Gastrocnemius medialis (tissue), 4 donors: Measurements from ENCODE around the gene STAT5B. TPM values are rescaled to one million over a fixed set of nuclear protein-coding genes. Genes with fewer than 3 reads are reported as not detected.

Experiments used
- ATAC-seq, 2 donors: fragments of 150-250 bp; one replicate each; pipeline ENCODE4 v1.9.1; 2016
- DNase-seq, 2 donors: peaks; one replicate each; pipeline ENCODE4 v3.0.0-alpha.2; 2019
- H3K27ac ChIP-seq, 4 donors: fragments of 200-600 bp; sonication (generic); 1 replicate in 1 of 4; 2 replicates in 3 of 4; pipeline ENCODE4 v1.5.1; 2016 to 2018; ENCODE audit warnings: mild to moderate bottlenecking in 2 of 4, moderate library complexity in 1 of 4
- H3K27me3 ChIP-seq, 3 donors: fragments of 200-600 bp; sonication (generic) in 2 of 3; 1 replicate in 1 of 3; 2 replicates in 2 of 3; pipeline versions ENCODE4 v1.5.1 to v1.6.0; 2016 to 2019; ENCODE audit warnings: mild to moderate bottlenecking in 1 of 3, moderate library complexity in 1 of 3
- H3K36me3 ChIP-seq, 2 donors: fragments of 200-600 bp; sonication (generic) in 1 of 2; one replicate each; pipeline ENCODE4 v1.5.1; 2017 to 2018
- H3K4me1 ChIP-seq, 2 donors: fragments of 200-600 bp; sonication (generic) in 1 of 2; one replicate each; pipeline ENCODE4 v1.5.1; 2016 to 2017; ENCODE audit warnings: mild to moderate bottlenecking in 2 of 2
- H3K4me3 ChIP-seq, 4 donors: fragments of 200-600 bp; sonication (generic) in 3 of 4; 1 replicate in 1 of 4; 2 replicates in 3 of 4; pipeline ENCODE4 v1.5.1; 2016 to 2019; ENCODE audit warnings: mild to moderate bottlenecking in 2 of 4
- H3K9me3 ChIP-seq, 3 donors: fragments of 200-600 bp; sonication (generic) in 2 of 3; 1 replicate in 1 of 3; 2 replicates in 2 of 3; pipeline ENCODE4 v1.5.1; 2016 to 2019
- CTCF ChIP-seq, 5 experiments: fragments of 450-650 bp in 3 of 5; fragments of 200-600 bp in 2 of 5; sonication (generic) in 2 of 5; IDR thresholded peaks in 4 of 5; conservative IDR thresholded peaks in 1 of 5; 1 replicate in 4 of 5; 2 replicates in 1 of 5; pipeline ENCODE4 v1.5.1; 2016 to 2019; ENCODE audit warnings: antibody characterized with exemption in 5 of 5, mild to moderate bottlenecking in 3 of 5, moderate library complexity in 3 of 5
- POLR2A ChIP-seq, 2 donors: fragments of 450-650 bp; IDR thresholded peaks; one replicate each; pipeline ENCODE4 v1.6.1; 2017; ENCODE audit warnings: antibody characterized with exemption in 2 of 2, mild to moderate bottlenecking in 2 of 2, moderate library complexity in 2 of 2
- in situ Hi-C, 4 donors: fragments of 200-750 bp; cut with MboI; loops; one replicate each; pipeline versions ENCODE4 v1.15.0 to v1.8.0; 2017; ENCODE audit warnings: low sequenced_read_pairs in 4 of 4
- intact Hi-C: fragments of 100-400 bp; cut with DNase I; formaldehyde crosslinking; loops from one replicate; pipeline ENCODE4 v1.15.1; 2023; ENCODE audit warnings: low total_unique reads
- total RNA-seq, 4 donors: library from RNA; depleted of rRNA; stranded (reverse); fragments of >200 nt; gene quantifications; one replicate each; pipeline versions ENCODE4 v1.1.0 to v1.2.3, GENCODE V29; 2016

The STAT5B gene
- total RNA-seq, 4 donors from 2014 or later = 77.3 to 150 (median 80.7) TPM

- ATAC-seq = no peak
- no peak overlapping the region for H3K4me3 ChIP-seq
- H3K9me3 ChIP-seq = no peaks in the 10 kb centered on the region
- H3K27me3 ChIP-seq = no peaks in the 10 kb centered on the region
- DNase-seq = no peak
- intact Hi-C loops (loop anchor here (2.0 to 5.0 kb wide), 2 partner anchors 93 to 143 kb away; partner anchors contain the start of gene ATP6V0A1), in situ Hi-C loops (no loop called here)
- TF ChIP-seq POLR2A (IDR thresholded peaks at IDR 0.05) (no peak), CTCF (IDR thresholded peaks at IDR 0.05 in 4 of 5, conservative IDR thresholded peaks at IDR 0.05 in 1 of 5) (no peak)
- peaks cover 16 to 18% of the 10 kb centered on the region in 2 donors for H3K4me1 ChIP-seq
- peak overlapping the region; percentile 3 to 95 (median 34) for H3K27ac ChIP-seq
- peaks cover 0 to 51% of the 10 kb centered on the region in 2 donors for H3K36me3 ChIP-seq
Measured at GRCh38 chr17:42313773-42314566, 37.8 kb upstream of the STAT5B start.

- no peaks in the 10 kb centered on the region for H3K27me3 ChIP-seq
- in situ Hi-C loops (no loop called here), intact Hi-C loops (loop anchor here (2.0 to 5.0 kb wide), 2 partner anchors 93 to 144 kb away; partner anchors contain the start of gene ATP6V0A1)
- H3K36me3 ChIP-seq = peaks cover 0 to 45% of the 10 kb centered on the region in 2 donors
- no peaks in the 10 kb centered on the region for H3K9me3 ChIP-seq
- DNase-seq (no peak), ATAC-seq (no peak)
- H3K4me3 ChIP-seq = no peak overlapping the region
- H3K27ac ChIP-seq = peak overlapping the region in 3 of 4 donors; percentile 3 to 95 (median 87)
- peaks cover 16% of the 10 kb centered on the region in 2 donors for H3K4me1 ChIP-seq
- TF ChIP-seq POLR2A (IDR thresholded peaks at IDR 0.05) (no peak), CTCF (IDR thresholded peaks at IDR 0.05 in 4 of 5, conservative IDR thresholded peaks at IDR 0.05 in 1 of 5) (no peak)
Measured at GRCh38 chr17:42313389-42313772, 37.2 kb upstream of the STAT5B start.

GRCh38 chr17:42312285-42313130 is 36.3 kb upstream of the STAT5B start:
- peaks cover 16% of the 10 kb centered on the region in 2 donors for H3K4me1 ChIP-seq
- peak; percentile 84 to 91 for DNase-seq

GRCh38 chr17:42312035-42312284 is 35.8 kb upstream of the STAT5B start:
- intact Hi-C loops (loop anchor here (2.0 to 5.0 kb wide), 2 partner anchors 95 to 145 kb away; partner anchors contain the start of gene ATP6V0A1), in situ Hi-C loops (no loop called here)
- Histone ChIP-seq H3K27me3 (no peaks in the 10 kb centered on the region), H3K4me3 (peak overlapping the region in 2 of 4 donors; percentile 12 to 53), H3K9me3 (no peaks in the 10 kb centered on the region), H3K27ac (peak overlapping the region; percentile 84 to 95 (median 88)), H3K36me3 (peaks cover 0 to 45% of the 10 kb centered on the region in 2 donors), H3K4me1 (peaks cover 16% of the 10 kb centered on the region in 2 donors)
- TF ChIP-seq POLR2A (IDR thresholded peaks at IDR 0.05) (no peak), CTCF (IDR thresholded peaks at IDR 0.05 in 4 of 5, conservative IDR thresholded peaks at IDR 0.05 in 1 of 5) (no peak)
- ATAC-seq = no peak
- DNase-seq = no peak

More at GRCh38 chr17:42312285-42313130, 36.3 kb upstream of the STAT5B start:
- TF ChIP-seq POLR2A (IDR thresholded peaks at IDR 0.05) (no peak), CTCF (IDR thresholded peaks at IDR 0.05 in 4 of 5, conservative IDR thresholded peaks at IDR 0.05 in 1 of 5) (peak; percentile 32 to 77 (median 70))
- Histone ChIP-seq H3K27me3 (no peaks in the 10 kb centered on the region), H3K27ac (peak overlapping the region; percentile 84 to 95 (median 88)), H3K4me3 (peak overlapping the region in 3 of 4 donors; percentile 12 to 53 (median 41)), H3K9me3 (no peaks in the 10 kb centered on the region), H3K36me3 (peaks cover 0 to 45% of the 10 kb centered on the region in 2 donors)
- in situ Hi-C loops = no loop called here
- peak; percentile 72 to 83 for ATAC-seq
- intact Hi-C loops = loop anchor here (2.0 to 5.0 kb wide), 2 partner anchors 94 to 145 kb away; partner anchors contain the start of gene ATP6V0A1
